Natural killer cell treated with Interleukin-12 subunit alpha and Interleukin-12 subunit beta and Interleukin-15 and Interleukin-18, amount 100 ng/mL, for 72 hours (primary cell): ENCODE results near the gene PTGES2. TPM values are rescaled to one million over a fixed set of nuclear protein-coding genes. Genes with fewer than 3 reads are reported as not detected.

Experiments
- ATAC-seq, 2 donors: fragments of 150-1000 bp; cut with Tn5 transposase in 1 of 2; sonication (Bioruptor Pico), chemical (Tn5 transposase) in 1 of 2; 2 replicates each; pipeline ENCODE4 v1.10.0; 2021
- DNase-seq: peaks from one replicate; pipeline ENCODE4 v3.0.0; 2022; ENCODE audit warnings: low spot score
- H3K27ac Mint-ChIP-seq, 2 donors: 1 replicate in 1 of 2; 2 replicates in 1 of 2; pipeline ENCODE4 v1.8.0; 2022; ENCODE audit warnings: mixed read lengths in 2 of 2, mild to moderate bottlenecking in 1 of 2, moderate library complexity in 1 of 2
- H3K27me3 Mint-ChIP-seq, 2 donors: 1 replicate in 1 of 2; 2 replicates in 1 of 2; pipeline ENCODE4 v1.8.0; 2022; ENCODE audit warnings: mixed read lengths in 2 of 2
- H3K36me3 Mint-ChIP-seq: one replicate; pipeline ENCODE4 v1.8.0; 2022; ENCODE audit warnings: mixed read lengths
- H3K4me1 Mint-ChIP-seq, 2 donors: 1 replicate in 1 of 2; 2 replicates in 1 of 2; pipeline ENCODE4 v1.8.0; 2022; ENCODE audit warnings: low read depth in 2 of 2, mixed read lengths in 2 of 2, mild to moderate bottlenecking in 1 of 2
- H3K4me3 Mint-ChIP-seq: one replicate; pipeline ENCODE4 v1.8.0; 2022; ENCODE audit warnings: mixed read lengths
- H3K9me3 Mint-ChIP-seq: 2 replicates; pipeline ENCODE4 v1.8.0; 2022; ENCODE audit warnings: mixed read lengths
- total RNA-seq, 2 donors: library from RNA; stranded (reverse); gene quantifications; one replicate each; pipeline ENCODE4 v1.2.3, GENCODE V29; 2022

PTGES2 gene
- total RNA-seq, 2 donors from 2014 or later, result 56.8 to 110 TPM

- peak overlapping the region in 1 of 2 donors; percentile 19 for H3K27ac Mint-ChIP-seq
- no peaks in the 10 kb centered on the region for H3K27me3 Mint-ChIP-seq
- no peak for DNase-seq
Measured at GRCh38 chr9:128161215-128161902, 33.8 kb upstream of the PTGES2 start.

GRCh38 chr9:128160603-128160987, 33.1 kb upstream of the PTGES2 start:
- Mint-ChIP-seq H3K9me3 (no peaks in the 10 kb centered on the region), H3K4me3 (peak overlapping the region; percentile 85), H3K36me3 (no peaks in the 10 kb centered on the region), H3K27me3 (no peaks in the 10 kb centered on the region), H3K27ac (peak overlapping the region in 1 of 2 donors; percentile 19), H3K4me1 (peaks cover 16 to 18% of the 10 kb centered on the region in 2 donors)
- ATAC-seq, result peak in 1 of 2 donors; percentile 41
- DNase-seq, result no peak

More at GRCh38 chr9:128161215-128161902, 33.8 kb upstream of the PTGES2 start:
- ATAC-seq, result no peak
- Mint-ChIP-seq H3K4me1 (peaks cover 16 to 18% of the 10 kb centered on the region in 2 donors), H3K4me3 (peak overlapping the region; percentile 85), H3K9me3 (no peaks in the 10 kb centered on the region), H3K36me3 (no peaks in the 10 kb centered on the region)

GRCh38 chr9:128159784-128160602, 32.5 kb upstream of the PTGES2 start, which contains the start of gene BBLN:
Gene BBLN (plus strand): TSS chr9:128160265. CDS start chr9:128160408, 143 bp downstream.
- Mint-ChIP-seq H3K27me3 (no peaks in the 10 kb centered on the region), H3K36me3 (no peaks in the 10 kb centered on the region), H3K4me3 (peak within 1 kb of the TSS; percentile 85), H3K27ac (peak within 1 kb of the TSS; percentile 72 to 87), H3K4me1 (peaks cover 16 to 18% of the 10 kb centered on the region in 2 donors), H3K9me3 (no peaks in the 10 kb centered on the region)
- ATAC-seq (peak; percentile 93 to 97), DNase-seq (peak; percentile 94)

- Mint-ChIP-seq H3K4me1 (peaks cover 16 to 18% of the 10 kb centered on the region in 2 donors), H3K9me3 (no peaks in the 10 kb centered on the region), H3K27me3 (no peaks in the 10 kb centered on the region), H3K27ac (peak overlapping the region; percentile 72 to 87), H3K4me3 (peak overlapping the region; percentile 85), H3K36me3 (no peaks in the 10 kb centered on the region)
- ATAC-seq (peak; percentile 2 to 46), DNase-seq (no peak)
Measured at GRCh38 chr9:128159522-128159783, 31.9 kb upstream of the PTGES2 start.

- peak; percentile 56 for DNase-seq
- peak overlapping the region in 1 of 2 donors; percentile 4 for H3K27ac Mint-ChIP-seq
Measured at GRCh38 chr9:128155736-128156500, 28.4 kb upstream of the PTGES2 start.

GRCh38 chr9:128153947-128154695, 26.6 kb upstream of the PTGES2 start:
- H3K27ac Mint-ChIP-seq, result no peak overlapping the region
- H3K36me3 Mint-ChIP-seq, result no peaks in the 10 kb centered on the region
- H3K4me3 Mint-ChIP-seq, result no peak overlapping the region
- H3K27me3 Mint-ChIP-seq, result no peaks in the 10 kb centered on the region
- no peaks in the 10 kb centered on the region for H3K9me3 Mint-ChIP-seq
- ATAC-seq, result no peak
- DNase-seq, result no peak
- H3K4me1 Mint-ChIP-seq, result peaks cover 0 to under 1% of the 10 kb centered on the region in 2 donors

More at GRCh38 chr9:128155736-128156500, 28.4 kb upstream of the PTGES2 start:
- Mint-ChIP-seq H3K4me1 (peaks cover 5 to 6% of the 10 kb centered on the region in 2 donors), H3K4me3 (no peak overlapping the region), H3K27me3 (no peaks in the 10 kb centered on the region), H3K9me3 (no peaks in the 10 kb centered on the region), H3K36me3 (no peaks in the 10 kb centered on the region)
- ATAC-seq, result no peak

GRCh38 chr9:128153060-128153946, 25.8 kb upstream of the PTGES2 start:
- ATAC-seq, result no peak
- no peaks in the 10 kb centered on the region for H3K27me3 Mint-ChIP-seq
- no peak overlapping the region for H3K4me3 Mint-ChIP-seq
- DNase-seq, result no peak
- no peaks in the 10 kb centered on the region for H3K4me1 Mint-ChIP-seq
- no peaks in the 10 kb centered on the region for H3K36me3 Mint-ChIP-seq
- no peak overlapping the region for H3K27ac Mint-ChIP-seq
- H3K9me3 Mint-ChIP-seq, result no peaks in the 10 kb centered on the region

- Mint-ChIP-seq H3K9me3 (no peaks in the 10 kb centered on the region), H3K27ac (no peak overlapping the region), H3K4me1 (no peaks in the 10 kb centered on the region), H3K36me3 (no peaks in the 10 kb centered on the region), H3K4me3 (no peak overlapping the region), H3K27me3 (no peaks in the 10 kb centered on the region)
- peak; percentile 45 for DNase-seq
- ATAC-seq, result no peak
Measured at GRCh38 chr9:128152133-128153059, 24.9 kb upstream of the PTGES2 start.

- ATAC-seq (no peak), DNase-seq (no peak)
- Mint-ChIP-seq H3K36me3 (no peaks in the 10 kb centered on the region), H3K27me3 (no peaks in the 10 kb centered on the region), H3K4me1 (no peaks in the 10 kb centered on the region), H3K27ac (no peak overlapping the region), H3K4me3 (no peak overlapping the region), H3K9me3 (no peaks in the 10 kb centered on the region)
Measured at GRCh38 chr9:128151309-128152132, 24.0 kb upstream of the PTGES2 start.

GRCh38 chr9:128150594-128151308, 23.2 kb upstream of the PTGES2 start:
- ATAC-seq (peak in 1 of 2 donors; percentile 15), DNase-seq (no peak)
- Mint-ChIP-seq H3K36me3 (no peaks in the 10 kb centered on the region), H3K4me1 (no peaks in the 10 kb centered on the region), H3K4me3 (no peak overlapping the region), H3K9me3 (no peaks in the 10 kb centered on the region), H3K27me3 (no peaks in the 10 kb centered on the region), H3K27ac (no peak overlapping the region)
